IMR-90 (cell line): ENCODE measurements around the gene FAM83F. TPM values are rescaled to one million over a fixed set of nuclear protein-coding genes. Genes with fewer than 3 reads are reported as not detected.

Experiments used
- ATAC-seq: fragments of 200-7000 bp; cut with Tn5 transposase; 2 replicates; pipeline ENCODE4 v1.9.1; 2020; ENCODE audit warnings: low read depth, mild to moderate bottlenecking, moderate library complexity
- BruUV-seq: library from RNA; stranded (reverse); fragments of 400-500 nt; replicated peaks from 2 replicates; lab custom pipeline; 2021; lab: Mats Ljungman, UMichigan
- CTCF ChIA-PET: fragments of 300-600 bp; formaldehyde crosslinking; extraction: SDS; loops from one replicate; lab custom pipeline; 2021; ENCODE audit warnings: antibody characterized with exemption; lab: Yijun Ruan, JAX
- POLR2A ChIA-PET: fragments of 300-600 bp; sonication (Branson Sonifier 250); formaldehyde crosslinking; loops from one replicate; lab custom pipeline; 2022; ENCODE audit warnings: antibody characterized with exemption; ENCODE audit not compliant: unreplicated experiment; lab: Charles Lee
- DNase-seq: peaks from one replicate; pipeline ENCODE4 v3.0.0; 2013
- H2AFZ ChIP-seq: replicated peaks from 2 replicates; pipeline ENCODE3; 2013; ENCODE audit warnings: low read length, mild to moderate bottlenecking; ENCODE audit not compliant: poor library complexity
- H2AK5ac ChIP-seq: 2 replicates; pipeline ENCODE4 v1.6.1; 2013; ENCODE audit warnings: low read depth, low read length, inconsistent platforms
- H2AK9ac ChIP-seq: replicated peaks from 2 replicates; pipeline ENCODE3; 2013; ENCODE audit warnings: mild to moderate bottlenecking, low read depth, low read length, moderate library complexity; ENCODE audit not compliant: poor library complexity
- H2BK120ac ChIP-seq: 2 replicates; pipeline ENCODE4 v1.6.1; 2013; ENCODE audit warnings: low read depth, low read length, inconsistent platforms
- H2BK15ac ChIP-seq: 3 replicates; pipeline ENCODE4 v1.6.1; 2013; ENCODE audit warnings: low read depth, low read length, inconsistent platforms
- H2BK20ac ChIP-seq: 2 replicates; pipeline ENCODE4 v1.6.1; 2013; ENCODE audit warnings: low read depth, mild to moderate bottlenecking, inconsistent platforms, low read length, moderate library complexity
- H2BK5ac ChIP-seq: 2 replicates; pipeline ENCODE4 v1.6.1; 2013; ENCODE audit warnings: mild to moderate bottlenecking, low read depth, low read length, inconsistent platforms; ENCODE audit not compliant: poor library complexity, severe bottlenecking
- H3K14ac ChIP-seq: replicated peaks from 2 replicates; pipeline ENCODE4 v1.6.1; 2013; ENCODE audit warnings: low read depth, low read length, inconsistent platforms
- H3K18ac ChIP-seq: 2 replicates; pipeline ENCODE4 v1.6.1; 2013; ENCODE audit warnings: low read depth, low read length, control low read depth
- H3K23ac ChIP-seq: 2 replicates; pipeline ENCODE4 v1.6.1; 2013; ENCODE audit warnings: low read depth, low read length, inconsistent platforms
- H3K27ac ChIP-seq: 2 replicates; pipeline ENCODE4 v1.5.1; 2013; ENCODE audit warnings: mild to moderate bottlenecking, control low read depth, low read length; ENCODE audit not compliant: insufficient read depth
- H3K27me3 ChIP-seq: 2 replicates; pipeline ENCODE4 v1.6.1; 2013; ENCODE audit warnings: low read length; ENCODE audit not compliant: control insufficient read depth, insufficient read depth
- H3K36me3 ChIP-seq: 2 replicates; pipeline ENCODE4 v1.6.1; 2013; ENCODE audit warnings: low read length, mixed read lengths; ENCODE audit not compliant: control insufficient read depth, insufficient read depth
- H3K4ac ChIP-seq: 2 replicates; pipeline ENCODE4 v1.6.1; 2013; ENCODE audit warnings: low read depth, low read length, inconsistent platforms
- H3K4me1 ChIP-seq: 2 replicates; pipeline ENCODE4 v1.6.1; 2013; ENCODE audit warnings: low read length, mixed read lengths; ENCODE audit not compliant: control insufficient read depth, insufficient read depth
- H3K4me2 ChIP-seq: 2 replicates; pipeline ENCODE4 v1.6.1; 2013; ENCODE audit warnings: low read depth, mild to moderate bottlenecking, control low read depth, low read length, moderate library complexity
- H3K4me3 ChIP-seq: 2 replicates; pipeline ENCODE4 v1.5.1; 2013; ENCODE audit warnings: low read depth, mild to moderate bottlenecking, control low read depth, low read length, moderate library complexity; ENCODE audit not compliant: insufficient read depth
- H3K56ac ChIP-seq: 2 replicates; pipeline ENCODE4 v1.6.1; 2013; ENCODE audit warnings: low read length, inconsistent platforms; ENCODE audit not compliant: insufficient read depth; ENCODE audit errors: extremely low read depth
- H3K79me1 ChIP-seq, 2 experiments: 2 replicates each; pipeline ENCODE4 v1.6.1; 2013; ENCODE audit warnings: low read length in 2 of 2, inconsistent platforms in 1 of 2, low read depth in 1 of 2
- H3K9ac ChIP-seq: 2 replicates; pipeline ENCODE4 v1.6.1; 2013; ENCODE audit warnings: low read depth, low read length, control low read depth
- H3K9me1 ChIP-seq: 2 replicates; pipeline ENCODE4 v1.6.1; 2013; ENCODE audit warnings: low read length, inconsistent platforms; ENCODE audit not compliant: insufficient read depth
- H3K9me3 ChIP-seq: 2 replicates; pipeline ENCODE4 v1.6.1; 2013; ENCODE audit warnings: low read length; ENCODE audit not compliant: control insufficient read depth, insufficient read depth
- H4K20me1 ChIP-seq: 2 replicates; pipeline ENCODE4 v1.6.1; 2013; ENCODE audit warnings: low read length, inconsistent platforms; ENCODE audit not compliant: insufficient read depth
- H4K5ac ChIP-seq: 2 replicates; pipeline ENCODE4 v1.6.1; 2013; ENCODE audit warnings: mild to moderate bottlenecking, low read depth, low read length, control low read depth
- H4K8ac ChIP-seq, 2 experiments: 2 replicates each; pipeline ENCODE4 v1.6.1; 2013; ENCODE audit warnings: low read depth in 2 of 2, low read length in 2 of 2, control low read depth in 1 of 2, inconsistent platforms in 1 of 2
- H4K91ac ChIP-seq: 2 replicates; pipeline ENCODE4 v1.6.1; 2013; ENCODE audit warnings: low read depth, low read length, inconsistent platforms; ENCODE audit not compliant: insufficient read depth
- BHLHE40 ChIP-seq: fragments of 150-350 bp; IDR thresholded peaks from 2 replicates; pipeline ENCODE4 v1.6.1; 2016; ENCODE audit warnings: mild to moderate bottlenecking, low read depth, low read length
- SMC3 ChIP-seq: fragments of 150-350 bp; IDR thresholded peaks from 2 replicates; pipeline ENCODE4 v1.6.1; 2016; ENCODE audit warnings: low read depth, mild to moderate bottlenecking, antibody characterized with exemption, low read length, moderate library complexity
- WGBS, 2 experiments: methylation state at CpG; one replicate each; pipeline versions ENCODE4 v1.1.5 to v1.1.7; 2013; ENCODE audit warnings: missing lambda C conversion rate in 2 of 2; ENCODE audit not compliant: insufficient read length in 1 of 2; ENCODE audit errors: extremely low coverage in 2 of 2; 5-methylcytosine and 5-hydroxymethylcytosine counted together
- dilution Hi-C: fragments of 300-500 bp; cut with HindIII; formaldehyde crosslinking; loops from one replicate; pipeline ENCODE4 v1.14.3; 2018; ENCODE audit warnings: low sequenced_read_pairs; ENCODE audit not compliant: unreplicated experiment
- in situ Hi-C: fragments of 300-500 bp; cut with MboI; formaldehyde crosslinking; loops from 3 replicates; pipeline ENCODE4 v1.14.3; 2019; ENCODE audit warnings: low sequenced_read_pairs, inconsistent platforms, mixed read lengths
- intact Hi-C: fragments of 100-400 bp; cut with micrococcal nuclease; formaldehyde crosslinking; loops from 2 replicates; pipeline ENCODE4 v1.10.0; 2022
- polyA plus RNA-seq, 3 experiments: library from polyadenylated mRNA; depleted of rRNA; stranded (reverse); fragments of >200 nt; gene quantifications; 2 replicates each; pipeline ENCODE4 v1.2.3, GENCODE V29; 2012; ENCODE audit warnings: low replicate concordance in 1 of 3
- total RNA-seq: library from RNA; depleted of rRNA; stranded (reverse); fragments of >200 nt; gene quantifications from 2 replicates; pipeline ENCODE4 v1.2.3, GENCODE V29; 2012

The FAM83F gene
- total and polyA plus RNA-seq, 2 of the 4 experiments (the other 2 are of a cell fraction): not detected

DNA sequence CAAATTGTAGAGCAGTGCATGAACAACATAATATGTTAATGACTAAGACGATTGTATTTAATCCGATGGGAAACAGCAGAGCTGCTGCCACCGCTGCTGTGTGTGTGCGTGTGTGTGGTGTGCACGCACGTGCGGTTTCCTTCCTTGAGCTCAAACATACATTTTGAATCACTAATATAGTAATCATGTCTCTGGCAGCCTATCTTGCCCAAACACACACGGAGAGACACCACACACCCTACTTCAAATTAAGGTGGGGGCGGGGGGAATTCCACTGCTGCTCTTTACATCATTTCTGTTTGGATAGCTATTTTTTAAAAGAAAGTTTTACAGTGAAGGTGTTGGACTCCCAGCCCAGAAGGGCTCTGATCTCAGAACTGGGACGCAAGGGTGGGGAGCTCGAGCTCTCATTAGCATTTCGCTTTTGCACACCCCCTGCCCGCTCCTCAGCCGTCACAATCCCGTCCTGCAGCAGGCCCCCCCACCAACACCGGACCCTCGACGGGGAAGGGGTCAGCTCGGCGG is 651 bp upstream of the FAM83F start:
- peak; percentile 25 for DNase-seq
- ATAC-seq: no peak
- Histone ChIP-seq H4K91ac (no peak overlapping the region), H3K56ac (no peak overlapping the region), H3K9me3 (no peaks in the 10 kb centered on the region), H3K23ac (no peak overlapping the region), H3K4me1 (no peaks in the 10 kb centered on the region), H2BK20ac (no peak overlapping the region), H2BK15ac (no peak overlapping the region), H4K8ac (no peak overlapping the region), H3K27me3 (peaks cover 61% of the 10 kb centered on the region), H2AK5ac (no peak overlapping the region), H3K79me1 (no peaks in the 10 kb centered on the region), H3K9ac (no peak overlapping the region), H3K36me3 (no peaks in the 10 kb centered on the region), H3K18ac (no peak overlapping the region), H3K4me3 (no peak overlapping the region), H4K5ac (no peak overlapping the region), H3K14ac (no peak overlapping the region), H2BK5ac (no peak overlapping the region), H4K20me1 (no peaks in the 10 kb centered on the region), H3K4ac (no peak overlapping the region), H2AK9ac (no peak overlapping the region), H3K27ac (no peak overlapping the region), H2BK120ac (no peak overlapping the region), H3K9me1 (no peaks in the 10 kb centered on the region; the same call in 1 of the 2 replicates), H2AFZ (no peak overlapping the region), H3K4me2 (no peak overlapping the region)
- intact Hi-C loops: no loop called here
- no CpG with 5 or more reads among the region's 20 CpGs for WGBS, 2 experiments
- in situ Hi-C loops: no loop called here
- no TSS peak for BruUV-seq
- no peak for TF ChIP-seq SMC3
- peak; percentile 77 for TF ChIP-seq BHLHE40
- ChIA-PET CTCF (no interaction called here), POLR2A (no interaction called here)
- dilution Hi-C loops: no loop called here
